ENCODE results near the gene MRPL55.

The MRPL55 gene

DNA sequence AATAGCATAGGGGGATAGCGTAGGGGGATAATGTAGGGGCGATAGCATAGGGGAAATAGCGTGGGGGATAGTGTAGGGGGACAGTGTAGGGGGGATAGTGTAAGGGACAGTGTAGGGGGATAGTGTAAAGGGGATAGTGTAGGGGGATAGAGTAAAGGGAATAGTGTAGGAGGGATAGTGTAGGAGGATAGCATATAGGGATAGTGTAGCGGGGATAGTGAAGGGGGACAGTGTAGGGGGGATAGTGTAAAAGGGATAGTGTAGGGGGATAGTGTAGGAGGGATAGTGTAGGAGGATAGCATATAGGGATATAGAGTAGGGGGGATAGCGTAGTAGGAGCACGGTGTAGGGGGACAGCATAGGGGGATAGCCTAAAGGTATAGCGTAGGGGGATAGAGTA lies 40.7 kb downstream of the MRPL55 start:
- no peak for DNase-seq

DNA sequence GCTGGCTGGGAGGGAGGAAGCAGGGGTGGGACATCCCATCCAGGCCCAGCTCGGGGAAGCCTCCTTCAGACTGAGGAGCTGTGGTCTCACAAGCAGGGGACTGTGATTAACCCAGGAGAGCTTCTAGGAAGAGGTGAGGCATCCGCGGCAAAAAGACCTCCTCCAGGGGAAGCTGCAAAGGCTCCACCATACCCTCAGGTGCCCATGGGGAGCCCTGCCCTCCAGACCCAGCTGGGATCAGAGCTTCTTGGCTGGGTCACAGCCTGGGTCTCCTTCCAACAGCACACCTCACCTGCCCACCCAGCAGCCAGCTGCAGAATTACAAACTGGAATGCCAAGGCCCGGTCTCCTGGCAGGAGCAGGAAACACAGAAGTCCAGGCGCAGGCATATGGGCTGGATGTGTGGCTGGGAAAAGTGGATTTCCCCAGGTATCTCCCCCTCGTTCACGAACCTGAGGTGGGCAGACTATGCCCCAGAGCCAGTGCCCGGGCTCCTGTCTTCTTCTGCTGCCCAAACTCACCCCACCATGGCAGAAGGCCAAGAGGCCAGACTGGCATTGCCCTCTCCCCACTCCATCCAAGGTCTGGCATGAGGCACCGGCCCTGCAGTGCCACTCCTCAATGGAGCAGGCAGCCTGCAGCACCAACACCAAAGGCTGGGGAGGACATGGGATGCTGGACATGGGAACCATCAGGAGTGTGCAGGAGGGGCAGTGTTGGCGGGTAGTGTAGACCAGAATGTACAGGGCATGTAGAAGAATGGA lies 42.0 kb downstream of the MRPL55 start:
- no peak for DNase-seq

- no peak for DNase-seq
These were observed 42.7 kb downstream of the MRPL55 start for GRCh38 chr1:228066416-228066815.

- DNase-seq, result no peak
These were observed 43.4 kb downstream of the MRPL55 start for GRCh38 chr1:228065543-228066347.

GRCh38 chr1:228064741-228065542 lies 44.2 kb downstream of the MRPL55 start:
- no peak for DNase-seq

- no peak for DNase-seq
These were observed 44.8 kb downstream of the MRPL55 start for GRCh38 chr1:228064296-228064695.

DNA sequence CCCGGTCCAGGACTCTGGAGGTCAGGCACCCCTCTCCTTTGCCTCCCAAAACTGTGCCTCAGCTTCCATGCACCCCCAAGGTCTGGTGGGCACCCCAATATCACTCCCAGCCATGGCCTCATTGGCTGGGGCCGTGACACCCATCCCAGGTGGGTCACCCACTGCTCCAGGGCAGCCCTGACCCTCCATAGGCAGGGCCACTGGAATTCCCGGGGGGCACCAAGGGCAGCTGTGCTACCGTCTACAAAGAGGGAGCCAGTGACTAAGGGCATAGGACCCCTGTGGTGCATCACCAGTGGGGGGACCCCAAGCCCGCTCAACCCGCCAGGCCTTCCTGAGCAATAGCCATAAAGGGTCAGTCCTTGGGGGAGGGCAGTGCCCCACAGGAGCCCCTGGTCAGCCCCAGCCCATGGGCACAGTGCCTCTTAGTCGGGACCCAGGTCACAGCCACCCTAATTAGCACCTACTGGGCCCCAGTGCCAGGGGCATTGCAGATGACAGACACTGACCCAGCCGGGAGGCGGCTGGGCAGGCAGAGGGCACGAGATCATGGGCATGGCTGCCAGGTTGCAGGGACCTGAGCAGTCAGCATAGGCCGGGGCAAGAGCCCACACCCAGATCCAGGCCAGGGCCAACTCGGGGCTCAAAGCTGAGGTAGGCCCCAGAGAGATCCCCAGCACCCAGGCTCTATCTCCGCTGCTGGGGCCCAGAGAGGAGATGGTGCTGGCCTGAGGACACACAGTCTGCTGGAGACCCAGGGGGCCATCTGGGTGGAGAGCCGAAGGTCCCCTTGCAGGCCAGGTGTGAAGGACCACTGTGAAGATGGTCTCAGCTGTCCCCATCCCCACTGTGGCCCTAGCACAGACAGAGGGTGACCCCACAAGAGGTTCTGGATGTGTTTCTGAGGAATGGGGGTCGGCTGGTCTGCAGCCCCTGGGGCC lies 45.6 kb downstream of the MRPL55 start:
- DNase-seq, result no peak

DNA sequence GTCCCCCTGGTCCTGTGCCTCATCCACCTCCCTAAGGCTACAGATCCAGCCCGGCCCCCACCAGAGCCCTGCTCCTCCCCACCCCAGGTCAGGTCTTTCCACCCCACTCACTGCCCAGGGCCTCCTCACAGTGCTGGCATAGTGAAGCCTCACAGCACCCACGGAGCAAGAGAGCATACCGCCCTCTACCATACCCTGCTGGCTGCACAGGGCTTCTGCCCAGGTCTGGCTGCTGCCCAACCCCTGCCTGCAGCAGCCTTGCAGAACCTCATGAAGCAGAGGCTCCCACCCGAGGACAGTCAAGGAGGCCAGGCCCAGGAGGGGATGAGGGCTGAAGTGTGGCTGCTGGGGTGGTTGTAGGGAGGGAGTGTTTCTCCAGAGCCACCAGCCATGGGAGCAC lies 46.3 kb downstream of the MRPL55 start:
- DNase-seq, result no peak

DNA sequence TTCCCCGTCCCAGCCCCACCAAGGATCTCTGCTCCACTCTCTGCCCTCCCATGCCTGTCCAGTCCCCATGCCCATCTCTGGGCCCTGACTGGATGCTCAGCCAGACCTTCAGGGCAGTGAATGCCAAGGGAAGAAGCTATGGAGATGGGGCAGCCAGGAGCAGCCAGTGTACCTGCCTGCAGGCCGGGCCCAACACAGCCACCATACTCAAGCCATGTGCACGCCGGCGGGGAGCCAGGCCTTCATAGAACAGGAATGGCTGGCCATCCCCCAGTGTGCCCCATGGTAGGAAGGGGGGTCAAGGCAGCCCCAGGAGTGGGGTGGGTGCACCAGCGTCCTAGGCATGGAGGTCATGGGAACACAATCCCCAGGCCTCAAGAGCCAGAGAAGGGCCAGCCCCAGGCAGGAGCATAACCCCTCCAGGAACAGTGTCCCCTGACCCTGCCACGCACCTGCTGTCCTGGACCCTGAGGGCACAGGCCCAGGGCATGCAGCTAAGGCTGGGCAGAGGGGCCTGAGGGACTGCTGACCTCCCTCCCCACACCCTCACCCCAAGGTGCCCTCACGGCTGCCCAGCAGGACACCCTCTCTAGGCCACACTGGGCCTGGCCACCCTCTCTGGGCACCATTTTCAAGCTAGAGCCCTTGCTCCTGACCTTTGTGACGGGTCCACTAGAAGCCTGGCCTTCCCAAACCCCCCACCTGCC lies 46.9 kb downstream of the MRPL55 start:
- DNase-seq, result no peak

DNA sequence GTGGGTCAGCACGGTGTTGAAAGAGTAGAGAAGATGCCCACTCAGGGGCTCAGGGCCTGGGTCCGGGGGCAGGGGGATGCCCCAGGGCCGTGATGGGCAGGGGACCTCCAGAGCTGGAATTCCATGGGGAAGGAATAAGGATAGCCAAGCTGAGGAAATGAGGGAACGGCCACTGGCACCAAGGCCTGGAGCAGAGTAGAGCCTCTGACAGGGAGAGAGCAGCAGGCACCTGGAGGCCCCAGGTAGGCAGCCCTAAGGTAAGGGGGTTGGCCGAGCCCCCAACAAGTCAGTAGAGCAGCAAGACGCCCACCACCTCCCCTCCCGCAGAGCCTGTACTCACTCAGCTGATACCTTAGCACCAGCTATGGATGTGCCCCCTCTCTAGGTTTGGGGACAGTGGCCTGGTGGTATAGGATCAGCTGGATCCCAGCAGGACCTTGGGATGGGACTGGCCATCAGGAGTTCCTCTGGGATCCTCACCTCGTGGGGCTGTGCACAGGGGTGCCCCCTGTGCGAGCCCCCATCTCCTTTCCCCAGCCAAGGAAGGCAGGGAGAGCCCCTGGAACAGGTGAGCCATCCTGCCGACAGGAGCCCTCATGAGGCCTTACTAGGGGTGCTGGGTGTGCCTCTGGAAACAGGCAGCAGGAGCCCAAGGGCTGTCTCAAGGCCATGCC lies 47.6 kb downstream of the MRPL55 start:
- DNase-seq, result no peak

GRCh38 chr1:228060458-228061190 lies 48.5 kb downstream of the MRPL55 start:
- no peak for DNase-seq

GRCh38 chr1:228059634-228060457 lies 49.3 kb downstream of the MRPL55 start:
- DNase-seq, result peak; percentile 11 to 18

- no peak for DNase-seq
These were observed 50.0 kb downstream of the MRPL55 start for GRCh38 chr1:228058949-228059633.

- no peak for DNase-seq
These were observed 50.7 kb downstream of the MRPL55 start for GRCh38 chr1:228058172-228058948.

Data from inflammatory macrophage (primary cell).